Esophagus squamous epithelium (tissue), 4 donors: ENCODE data around the gene TMEM63A.

Source experiments
- CTCF ChIP-seq, 6 experiments: fragments of 450-650 bp in 4 of 6; fragments of 200-600 bp in 2 of 6; sonication (generic) in 2 of 6; IDR thresholded peaks; one replicate each; pipeline ENCODE4 v1.5.1; 2016 to 2019; ENCODE audit warnings: antibody characterized with exemption in 6 of 6, mild to moderate bottlenecking in 4 of 6, moderate library complexity in 4 of 6
- POLR2A ChIP-seq, 4 donors: fragments of 450-650 bp; IDR thresholded peaks; one replicate each; pipeline ENCODE4 v1.6.1; 2017; ENCODE audit warnings: antibody characterized with exemption in 4 of 4, mild to moderate bottlenecking in 4 of 4, moderate library complexity in 3 of 4

DNA sequence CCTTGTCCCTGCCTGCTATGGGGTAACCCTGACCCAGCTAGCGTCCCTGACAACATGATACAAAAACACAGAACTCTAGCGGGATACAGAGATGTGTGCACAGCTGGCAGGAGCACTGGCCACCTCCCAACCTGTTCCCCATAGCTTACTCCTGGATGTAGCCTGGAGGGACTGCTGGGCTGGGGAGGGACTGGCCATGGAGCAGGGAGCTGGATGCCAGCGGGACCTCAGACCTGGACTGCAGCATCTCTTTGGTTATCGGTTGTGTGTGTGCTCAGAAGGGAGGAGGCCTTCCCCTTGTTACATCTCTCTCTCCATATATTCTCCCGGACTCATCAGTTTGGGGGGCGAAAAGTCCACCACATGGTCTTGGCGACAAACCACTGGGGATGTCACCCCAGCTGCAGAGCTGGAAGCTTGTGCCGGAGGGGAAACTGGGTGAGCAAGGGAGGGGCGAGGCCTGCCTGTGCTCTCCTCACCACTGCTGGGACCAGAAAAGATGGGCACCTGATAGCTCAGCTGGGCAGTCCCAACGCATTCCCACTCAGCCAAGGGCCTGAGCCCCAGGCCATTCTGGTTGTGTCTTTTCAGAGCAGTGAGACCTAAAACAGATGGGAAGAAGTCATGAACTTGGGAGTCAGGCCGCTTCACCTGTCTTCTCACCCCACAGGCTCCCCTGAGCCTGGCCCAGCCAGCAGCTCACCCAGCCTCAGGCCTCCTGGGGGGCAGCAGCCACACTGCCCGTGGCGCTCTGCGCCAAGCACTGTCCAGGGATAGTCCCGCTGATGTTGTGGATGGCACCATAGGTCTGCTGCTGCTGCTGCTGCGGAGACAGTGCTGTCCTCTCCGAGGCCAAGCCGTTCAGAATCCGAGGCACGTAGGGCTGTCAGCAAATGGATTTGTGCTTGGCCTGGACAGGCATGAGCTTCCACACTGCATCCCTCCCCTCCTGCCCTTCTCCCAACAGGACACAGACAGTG, 35.6 kb downstream of the TMEM63A start:
- no peak for TF ChIP-seq CTCF (IDR thresholded peaks at IDR 0.05)
- TF ChIP-seq POLR2A (IDR thresholded peaks at IDR 0.05) = no peak
